Measurements from ENCODE around the gene NOS1AP. TPM values are rescaled to one million over a fixed set of nuclear protein-coding genes. Genes with fewer than 3 reads are reported as not detected.

NOS1AP gene
- total and polyA plus RNA-seq, 9 of the 15 experiments (the other 6 are each of a cell fraction or from before 2014, with no cell fraction given): 0.07 to 1.5 (median 0.22) TPM

- ChIA-PET CTCF (ENCODE audit: low intra/inter-chr PET ratio) (no interaction called here), POLR2A (no interaction called here)
- DNase-seq (ENCODE audit: extremely low read depth in 1 of 4, low spot score in 3 of 4): no peak
- Histone ChIP-seq H3K36me3 (ENCODE audit: control insufficient read depth, insufficient read depth, low read length) (no peaks in the 10 kb centered on the region), H3K9me1 (ENCODE audit: control insufficient read depth, insufficient read depth, low read length) (no peaks in the 10 kb centered on the region), H2AFZ (ENCODE audit: low read depth, low read length) (no peak overlapping the region), H3K27ac (ENCODE audit: extremely low read depth, low read depth, low read length) (no peak overlapping the region), H3K9me3 (replicated peaks; ENCODE audit: control insufficient read depth, insufficient read depth, low read depth, low read length) (no peaks in the 10 kb centered on the region), H3K4me2 (ENCODE audit: insufficient read depth, low read length) (no peak overlapping the region), H3K4me1 (replicated peaks in 1 of 2; ENCODE audit: control insufficient read depth in 2 of 2, insufficient read depth in 2 of 2, low read length in 2 of 2) (no peaks in the 10 kb centered on the region), H3K79me2 (ENCODE audit: control insufficient read depth, insufficient read depth, low read length) (no peaks in the 10 kb centered on the region), H4K20me1 (replicated peaks; ENCODE audit: control insufficient read depth, insufficient read depth, low read length) (no peaks in the 10 kb centered on the region), H3K27me3 (ENCODE audit: control insufficient read depth in 2 of 2, insufficient read depth in 2 of 2, low read length in 2 of 2) (peaks cover 0 to 5% of the 10 kb centered on the region in 2 experiments; a peak in 1 of 5 replicates), H3K9ac (ENCODE audit: insufficient read depth in 1 of 2, low read depth in 2 of 2, low read length in 2 of 2) (no peak overlapping the region), H3K4me3 (no peak overlapping the region)
- BruUV-seq (replicated peaks): no TSS peak
- no peak for ATAC-seq
- intact Hi-C loops (cut with micrococcal nuclease) (no loop called here), in situ Hi-C loops (cut with MboI) (no loop called here)
- no peak for FAIRE-seq
- TF ChIP-seq RBBP5 (IDR thresholded peaks at IDR 0.05; ENCODE audit: borderline replicate concordance, insufficient read depth, low read length, poor library complexity, severe bottlenecking): no peak
- no peak for TF ChIP-seq ZNF79 (CRISPR knock-in tag; IDR thresholded peaks at IDR 0.05; ENCODE audit: low read depth)
- no peak for TF ChIP-seq ZNF407 (IDR thresholded peaks at IDR 0.05; ENCODE audit: low read depth)
- no peak for TF ChIP-seq YBX1 (IDR thresholded peaks at IDR 0.05)
- no peak for TF ChIP-seq ZNF699 (CRISPR knock-in tag; IDR thresholded peaks at IDR 0.05; ENCODE audit: insufficient replicate concordance)
- no peak for TF ChIP-seq CEBPG (CRISPR knock-in tag; IDR thresholded peaks at IDR 0.05)
- no peak for TF ChIP-seq CEBPG (tag; conservative IDR thresholded peaks at IDR 0.05 in 1 of 2, IDR thresholded peaks at IDR 0.05 in 1 of 2)
- no peak for TF ChIP-seq BRCA1 (IDR thresholded peaks at IDR 0.05)
- TF ChIP-seq BRCA1 (CRISPR knock-in tag; IDR thresholded peaks at IDR 0.05): no peak
- no peak for TF ChIP-seq FUS (optimal IDR thresholded peaks at IDR 0.05; ENCODE audit: low read depth, low read length)
- TF ChIP-seq ZSCAN29 (IDR thresholded peaks at IDR 0.05): no peak
- TF ChIP-seq GABPB2 (CRISPR knock-in tag; conservative IDR thresholded peaks at IDR 0.05): no peak
- no peak for TF ChIP-seq MTA3 (IDR thresholded peaks at IDR 0.05; ENCODE audit: borderline replicate concordance)
- TF ChIP-seq HDAC3 (IDR thresholded peaks at IDR 0.05; ENCODE audit: borderline replicate concordance, partially characterized antibody): no peak
- TF ChIP-seq E4F1 (CRISPR knock-in tag; IDR thresholded peaks at IDR 0.05; ENCODE audit: borderline replicate concordance): no peak
Observed at GRCh38 chr1:162333991-162334390, 264.5 kb downstream of the NOS1AP start.
